Nephron (organoid): Measurements from ENCODE around the gene SMAD9.

Experiments used
- H3K27ac Mint-ChIP-seq, 3 experiments: 2 replicates each; pipeline ENCODE4 v1.8.0; 2020; ENCODE audit warnings: mixed read lengths in 3 of 3, mild to moderate bottlenecking in 2 of 3, moderate library complexity in 1 of 3
- H3K27me3 Mint-ChIP-seq: 2 replicates; pipeline ENCODE4 v1.8.0; 2021; ENCODE audit warnings: low read depth, mild to moderate bottlenecking, moderate library complexity, mixed read lengths
- H3K36me3 Mint-ChIP-seq: 2 replicates; pipeline ENCODE4 v1.8.0; 2020; ENCODE audit warnings: low read depth, mixed read lengths
- H3K4me1 Mint-ChIP-seq: 2 replicates; pipeline ENCODE4 v1.8.0; 2020; ENCODE audit warnings: mixed read lengths
- H3K4me3 Mint-ChIP-seq, 3 experiments: 2 replicates each; pipeline ENCODE4 v1.8.0; 2020; ENCODE audit warnings: mild to moderate bottlenecking in 3 of 3, mixed read lengths in 3 of 3, moderate library complexity in 2 of 3
- H3K9me3 Mint-ChIP-seq: 2 replicates; pipeline ENCODE4 v1.8.0; 2020; ENCODE audit warnings: mixed read lengths
- TF ChIP-seq, protein P1 (sequence below), 3 experiments: fragments of 200-600 bp; sonication (generic); IDR thresholded peaks; one replicate each; pipeline ENCODE4 v1.5.0; 2021; ENCODE audit warnings: antibody characterized with exemption in 3 of 3; ENCODE audit not compliant: unreplicated experiment in 3 of 3

SMAD9 gene

DNA sequence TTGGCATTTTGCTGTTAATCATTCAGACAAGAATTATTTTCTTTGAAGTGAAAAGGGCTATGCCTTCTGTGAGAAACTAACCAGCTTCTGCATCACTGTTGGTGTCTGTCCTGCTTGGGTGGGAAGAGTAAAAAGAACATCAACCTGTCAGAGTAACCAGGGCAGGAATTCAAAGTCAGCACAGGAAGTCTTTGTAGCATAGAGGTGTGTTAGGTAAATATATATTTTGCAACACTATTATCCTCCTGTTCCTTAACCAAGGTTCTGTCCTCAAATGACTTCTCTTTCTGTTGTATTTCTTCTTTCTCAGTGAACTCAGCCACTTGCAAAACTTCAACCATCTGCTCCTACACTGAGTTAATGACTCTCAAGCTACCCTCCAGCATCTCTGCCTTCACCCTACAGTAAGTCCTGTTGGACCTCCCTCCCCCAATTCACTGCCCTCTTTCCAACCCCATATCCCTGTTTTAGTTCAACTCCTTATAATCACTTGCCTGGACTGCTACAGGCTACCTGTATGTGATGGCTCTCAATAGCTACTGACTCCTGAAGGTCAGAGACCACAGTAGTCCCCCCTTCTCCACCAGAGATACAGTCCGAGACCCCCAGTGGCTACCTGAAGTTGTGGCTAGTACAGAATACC is 49.9 kb downstream of the SMAD9 start:
- Mint-ChIP-seq H3K9me3 (no peaks in the 10 kb centered on the region), H3K4me1 (no peaks in the 10 kb centered on the region), H3K27me3 (no peaks in the 10 kb centered on the region), H3K4me3 (no peak overlapping the region), H3K27ac (no peak overlapping the region), H3K36me3 (peaks cover 41% of the 10 kb centered on the region)
- TF ChIP-seq, protein P1, sequence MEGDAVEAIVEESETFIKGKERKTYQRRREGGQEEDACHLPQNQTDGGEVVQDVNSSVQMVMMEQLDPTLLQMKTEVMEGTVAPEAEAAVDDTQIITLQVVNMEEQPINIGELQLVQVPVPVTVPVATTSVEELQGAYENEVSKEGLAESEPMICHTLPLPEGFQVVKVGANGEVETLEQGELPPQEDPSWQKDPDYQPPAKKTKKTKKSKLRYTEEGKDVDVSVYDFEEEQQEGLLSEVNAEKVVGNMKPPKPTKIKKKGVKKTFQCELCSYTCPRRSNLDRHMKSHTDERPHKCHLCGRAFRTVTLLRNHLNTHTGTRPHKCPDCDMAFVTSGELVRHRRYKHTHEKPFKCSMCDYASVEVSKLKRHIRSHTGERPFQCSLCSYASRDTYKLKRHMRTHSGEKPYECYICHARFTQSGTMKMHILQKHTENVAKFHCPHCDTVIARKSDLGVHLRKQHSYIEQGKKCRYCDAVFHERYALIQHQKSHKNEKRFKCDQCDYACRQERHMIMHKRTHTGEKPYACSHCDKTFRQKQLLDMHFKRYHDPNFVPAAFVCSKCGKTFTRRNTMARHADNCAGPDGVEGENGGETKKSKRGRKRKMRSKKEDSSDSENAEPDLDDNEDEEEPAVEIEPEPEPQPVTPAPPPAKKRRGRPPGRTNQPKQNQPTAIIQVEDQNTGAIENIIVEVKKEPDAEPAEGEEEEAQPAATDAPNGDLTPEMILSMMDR (IDR thresholded peaks at IDR 0.05; ENCODE audit: unreplicated experiment in 3 of 3) = no peak

DNA sequence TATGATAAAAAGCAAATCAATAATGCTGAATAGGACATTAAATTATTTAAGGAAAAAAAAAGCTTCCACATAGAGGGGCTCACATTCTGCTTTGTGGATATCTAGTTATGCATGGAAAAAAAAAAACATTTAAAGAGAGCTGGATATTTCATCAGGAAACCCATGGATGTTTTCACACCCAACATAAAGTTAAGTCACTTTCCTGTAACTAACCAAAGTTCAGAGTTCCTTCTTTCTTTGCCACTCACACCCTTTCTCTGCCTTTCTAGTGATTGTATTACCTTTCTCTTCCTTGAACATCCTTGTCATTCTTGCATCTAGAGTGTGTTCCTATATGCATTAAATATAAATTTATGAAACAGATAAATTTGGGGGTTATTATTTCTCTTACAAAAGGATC is 53.8 kb downstream of the SMAD9 start:
- H3K4me1 Mint-ChIP-seq = no peaks in the 10 kb centered on the region
- no peaks in the 10 kb centered on the region for H3K9me3 Mint-ChIP-seq
- H3K4me3 Mint-ChIP-seq = no peak overlapping the region
- TF ChIP-seq, protein P1 (IDR thresholded peaks at IDR 0.05; ENCODE audit: unreplicated experiment in 3 of 3) = no peak
- no peaks in the 10 kb centered on the region for H3K27me3 Mint-ChIP-seq
- H3K36me3 Mint-ChIP-seq = peaks cover 50% of the 10 kb centered on the region
- H3K27ac Mint-ChIP-seq = no peak overlapping the region

DNA sequence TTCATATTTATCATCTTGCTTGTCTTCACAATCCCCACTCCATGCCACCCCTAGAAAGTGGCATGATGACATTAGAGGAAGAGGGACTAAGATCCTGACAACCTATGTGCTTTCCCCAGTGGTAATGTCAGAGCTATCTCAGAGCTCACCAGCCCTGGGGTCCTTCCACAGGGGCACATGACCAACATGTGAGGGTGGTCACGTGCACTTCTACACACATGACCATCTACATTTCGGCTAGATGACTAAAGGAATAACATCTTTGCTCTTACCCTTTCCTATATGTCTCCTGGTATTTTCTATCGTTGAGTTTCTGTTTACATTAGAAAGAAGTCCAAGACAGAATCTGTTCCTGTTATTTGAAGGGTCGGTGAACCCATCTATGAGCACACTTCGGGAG is 54.8 kb downstream of the SMAD9 start:
- Mint-ChIP-seq H3K27me3 (no peaks in the 10 kb centered on the region), H3K4me1 (no peaks in the 10 kb centered on the region), H3K4me3 (no peak overlapping the region), H3K9me3 (no peaks in the 10 kb centered on the region), H3K36me3 (peaks cover 47% of the 10 kb centered on the region), H3K27ac (no peak overlapping the region)
- TF ChIP-seq, protein P1 (IDR thresholded peaks at IDR 0.05; ENCODE audit: unreplicated experiment in 3 of 3) = no peak

DNA sequence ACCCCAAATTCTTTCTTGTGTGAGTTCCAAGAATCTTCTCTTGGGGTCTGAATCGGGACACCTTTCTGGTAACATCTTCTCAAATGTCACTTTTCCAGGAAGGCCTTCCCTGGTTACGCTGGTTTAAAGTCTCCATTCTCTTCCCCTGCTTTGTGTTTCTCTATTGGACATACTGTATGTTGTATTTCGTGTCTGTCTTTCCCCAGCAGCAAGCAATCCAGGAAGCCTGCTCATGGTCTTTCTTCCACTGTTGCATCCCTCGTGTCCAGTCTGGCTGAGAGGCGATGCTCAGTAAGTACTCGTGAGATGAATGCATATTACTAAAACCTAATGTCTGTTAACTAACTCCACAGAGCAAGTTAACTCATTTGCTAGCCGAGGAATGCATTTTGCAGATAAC is 57.3 kb downstream of the SMAD9 start:
- H3K4me1 Mint-ChIP-seq = no peaks in the 10 kb centered on the region
- no peaks in the 10 kb centered on the region for H3K9me3 Mint-ChIP-seq
- H3K27ac Mint-ChIP-seq = no peak overlapping the region
- H3K27me3 Mint-ChIP-seq = no peaks in the 10 kb centered on the region
- TF ChIP-seq, protein P1 (IDR thresholded peaks at IDR 0.05; ENCODE audit: unreplicated experiment in 3 of 3) = no peak
- no peak overlapping the region for H3K4me3 Mint-ChIP-seq
- H3K36me3 Mint-ChIP-seq = peaks cover 41% of the 10 kb centered on the region

DNA sequence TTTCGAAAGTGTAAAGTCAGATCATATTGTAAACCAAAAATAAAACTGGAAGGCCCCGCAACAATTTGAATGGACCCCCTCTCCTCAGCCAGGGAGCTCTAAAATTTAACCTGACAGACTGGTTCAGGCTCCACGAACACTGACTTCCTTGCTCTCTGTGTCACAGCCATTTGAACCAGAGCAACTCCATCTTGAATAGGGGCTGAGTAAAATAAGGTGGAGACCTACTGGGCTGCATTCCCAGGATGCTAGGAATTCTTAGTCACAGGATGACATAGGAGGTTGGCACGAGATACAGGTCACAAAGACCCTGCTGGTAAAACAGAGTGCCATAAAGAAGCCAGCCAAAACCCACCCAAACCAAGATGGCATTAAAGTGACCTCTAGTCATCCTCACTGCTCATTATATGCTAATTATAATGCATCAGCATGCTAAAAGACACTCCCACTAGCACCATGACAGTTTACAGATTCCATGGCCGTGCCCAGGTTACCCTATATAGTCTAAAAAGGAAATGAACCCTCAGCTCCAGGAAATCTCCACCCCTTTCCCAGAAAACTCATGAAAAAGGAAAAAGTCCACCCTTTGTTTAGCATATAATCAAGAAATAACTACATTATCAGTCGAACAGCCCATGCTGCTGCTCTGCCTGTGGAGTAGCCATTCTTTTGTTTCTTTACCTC is 57.9 kb downstream of the SMAD9 start:
- H3K9me3 Mint-ChIP-seq = no peaks in the 10 kb centered on the region
- H3K4me1 Mint-ChIP-seq = no peaks in the 10 kb centered on the region
- H3K4me3 Mint-ChIP-seq = no peak overlapping the region
- H3K27me3 Mint-ChIP-seq = no peaks in the 10 kb centered on the region
- H3K36me3 Mint-ChIP-seq = peaks cover 41% of the 10 kb centered on the region
- TF ChIP-seq, protein P1 (IDR thresholded peaks at IDR 0.05; ENCODE audit: unreplicated experiment in 3 of 3) = no peak
- no peak overlapping the region for H3K27ac Mint-ChIP-seq

DNA sequence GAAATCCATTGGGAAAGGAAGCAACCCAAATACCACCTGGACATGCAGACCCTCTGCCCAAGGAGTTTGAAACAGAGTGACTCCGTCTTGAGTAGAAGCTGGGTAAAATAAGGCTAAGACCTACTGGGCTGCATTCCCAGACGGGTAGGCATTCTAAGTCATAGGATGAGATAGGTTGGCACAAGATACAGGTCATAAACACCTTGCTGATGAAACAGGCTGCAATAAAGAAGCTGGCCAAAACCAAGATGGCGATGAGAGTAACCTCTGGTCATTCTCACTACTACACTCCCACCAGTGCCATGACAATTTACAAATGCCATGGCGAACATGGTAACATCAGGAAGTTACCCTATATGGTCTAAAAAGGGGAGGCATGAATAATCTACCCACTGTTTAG is 60.8 kb downstream of the SMAD9 start:
- Mint-ChIP-seq H3K4me3 (no peak overlapping the region), H3K36me3 (peaks cover 21% of the 10 kb centered on the region), H3K27me3 (no peaks in the 10 kb centered on the region), H3K9me3 (no peaks in the 10 kb centered on the region), H3K27ac (no peak overlapping the region), H3K4me1 (no peaks in the 10 kb centered on the region)
- TF ChIP-seq, protein P1 (IDR thresholded peaks at IDR 0.05; ENCODE audit: unreplicated experiment in 3 of 3) = no peak
